Prostate gland (tissue), 2 donors: ENCODE data around the gene ERAL1.

Experiments used
- POLR2A ChIP-seq: fragments of 450-650 bp; IDR thresholded peaks from one replicate; pipeline ENCODE4 v1.6.1; 2016; ENCODE audit warnings: antibody characterized with exemption, mild to moderate bottlenecking
- POLR2AphosphoS5 ChIP-seq: sonication (generic); formaldehyde crosslinking; IDR thresholded peaks from one replicate; pipeline ENCODE4 v1.6.1; 2017; ENCODE audit warnings: antibody characterized with exemption
- TF ChIP-seq, protein P1 (sequence below), 4 experiments: fragments of 200-600 bp in 2 of 4; fragments of 450-650 bp in 2 of 4; sonication (generic) in 2 of 4; IDR thresholded peaks; 1 replicate in 3 of 4; 2 replicates in 1 of 4; pipeline ENCODE4 v1.5.1; 2016 to 2019; ENCODE audit warnings: antibody characterized with exemption in 4 of 4, mild to moderate bottlenecking in 2 of 4, moderate library complexity in 2 of 4

DNA sequence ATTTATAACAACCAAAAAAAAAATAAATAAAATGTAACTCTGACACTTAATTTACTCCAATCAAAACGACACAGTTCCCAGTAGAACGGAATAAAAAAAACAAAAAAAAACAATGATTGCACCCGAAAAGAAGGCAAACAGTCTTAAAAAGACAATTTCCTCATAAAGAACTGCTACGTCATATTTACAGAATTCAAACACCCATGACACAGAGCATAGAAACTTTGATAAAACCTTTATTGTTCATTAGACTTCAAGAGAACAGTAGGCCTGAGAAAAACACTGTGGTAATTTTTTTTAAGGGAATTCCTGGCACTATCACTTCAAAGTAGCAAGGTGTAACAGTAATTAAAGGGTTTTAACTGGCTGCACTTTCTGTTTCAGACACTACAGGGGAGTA, 38.3 kb upstream of the ERAL1 start:
- no peak for TF ChIP-seq POLR2AphosphoS5
- TF ChIP-seq, protein P1, sequence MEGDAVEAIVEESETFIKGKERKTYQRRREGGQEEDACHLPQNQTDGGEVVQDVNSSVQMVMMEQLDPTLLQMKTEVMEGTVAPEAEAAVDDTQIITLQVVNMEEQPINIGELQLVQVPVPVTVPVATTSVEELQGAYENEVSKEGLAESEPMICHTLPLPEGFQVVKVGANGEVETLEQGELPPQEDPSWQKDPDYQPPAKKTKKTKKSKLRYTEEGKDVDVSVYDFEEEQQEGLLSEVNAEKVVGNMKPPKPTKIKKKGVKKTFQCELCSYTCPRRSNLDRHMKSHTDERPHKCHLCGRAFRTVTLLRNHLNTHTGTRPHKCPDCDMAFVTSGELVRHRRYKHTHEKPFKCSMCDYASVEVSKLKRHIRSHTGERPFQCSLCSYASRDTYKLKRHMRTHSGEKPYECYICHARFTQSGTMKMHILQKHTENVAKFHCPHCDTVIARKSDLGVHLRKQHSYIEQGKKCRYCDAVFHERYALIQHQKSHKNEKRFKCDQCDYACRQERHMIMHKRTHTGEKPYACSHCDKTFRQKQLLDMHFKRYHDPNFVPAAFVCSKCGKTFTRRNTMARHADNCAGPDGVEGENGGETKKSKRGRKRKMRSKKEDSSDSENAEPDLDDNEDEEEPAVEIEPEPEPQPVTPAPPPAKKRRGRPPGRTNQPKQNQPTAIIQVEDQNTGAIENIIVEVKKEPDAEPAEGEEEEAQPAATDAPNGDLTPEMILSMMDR (IDR thresholded peaks at IDR 0.05), result no peak
- TF ChIP-seq POLR2A, result no peak
